Left ventricle myocardium inferior (tissue), 1 donor: ENCODE data around the gene PDIA3. TPM values are rescaled to one million over a fixed set of nuclear protein-coding genes. Genes with fewer than 3 reads are reported as not detected.
"Not testable (repeated sequence)": the region's sequence is repeated elsewhere in the genome, so short reads cannot be mapped to it uniquely, and the experiment has no call there.

Experiments
- DNase-seq: peaks from one replicate; pipeline ENCODE4 v3.0.0-alpha.2; 2020
- H3K27ac ChIP-seq: fragments of 200-600 bp; replicated peaks from 2 replicates; pipeline ENCODE4 v1.8.0; 2021
- H3K27me3 ChIP-seq: fragments of 200-600 bp; 2 replicates; pipeline ENCODE4 v1.8.0; 2021; ENCODE audit warnings: low read depth
- H3K36me3 ChIP-seq: fragments of 200-600 bp; 2 replicates; pipeline ENCODE4 v1.8.0; 2021
- H3K4me1 ChIP-seq: fragments of 200-600 bp; 2 replicates; pipeline ENCODE4 v1.8.0; 2021
- H3K4me3 ChIP-seq: fragments of 200-600 bp; 2 replicates; pipeline ENCODE4 v1.8.0; 2021; ENCODE audit warnings: mild to moderate bottlenecking, moderate library complexity
- H3K9me3 ChIP-seq: fragments of 200-600 bp; replicated peaks from 2 replicates; pipeline ENCODE4 v1.8.0; 2021
- CTCF ChIP-seq: fragments of 200-600 bp; IDR thresholded peaks from 2 replicates; pipeline ENCODE4 v1.8.0; 2021; ENCODE audit warnings: antibody characterized with exemption, mild to moderate bottlenecking, borderline replicate concordance
- intact Hi-C: fragments of 100-400 bp; cut with micrococcal nuclease; formaldehyde crosslinking; loops from one replicate; pipeline ENCODE4 v1.11.0; 2022
- long read RNA-seq: library from polyadenylated mRNA; unstranded; transcript quantifications from one replicate; pipeline ENCODE4 v2.0.0, GENCODE V29; 2021
- total RNA-seq: library from RNA; stranded (reverse); fragmentation: NEBNext Ultra II Directional; extraction: Animal tissue kit (Norgen Biotek cat#: 25700); gene quantifications from one replicate; pipeline ENCODE4 v1.2.1, GENCODE V29; 2021
- donor health status: DM: no; HTN: yes; CAD: no; lungs with severe emphysema.

The PDIA3 gene
- total RNA-seq = 154 TPM
- long read RNA-seq, transcript PDIA3-201 (13 exons, 3,727 nt) = major isoform, 164 of 174 reads
- long read RNA-seq, partial matches to known transcripts = 2 of 174 reads
- long read RNA-seq, other reads (novel, unspliced or antisense) = 8 of 174 reads

GRCh38 chr15:43746245-43746902 is at the start of gene PDIA3:
Gene PDIA3 (plus strand): TSS chr15:43746438. CDS start chr15:43746540, 102 bp downstream.
- H3K27me3 ChIP-seq, intact Hi-C loops: not testable (repeated sequence)
- TF ChIP-seq CTCF = peak; percentile 30

GRCh38 chr15:43702174-43702573 is 44.1 kb upstream of the PDIA3 start:
- no peak for TF ChIP-seq CTCF
- Histone ChIP-seq H3K27ac (no peak overlapping the region), H3K27me3 (peaks cover 33% of the 10 kb centered on the region), H3K9me3 (no peaks in the 10 kb centered on the region), H3K4me1 (no peaks in the 10 kb centered on the region), H3K4me3 (no peak overlapping the region), H3K36me3 (no peaks in the 10 kb centered on the region)
- intact Hi-C loops = no loop called here
- no peak for DNase-seq

More at GRCh38 chr15:43746245-43746902, at the start of gene PDIA3:
- peak; percentile 94 for DNase-seq
- not testable (repeated sequence) for H3K36me3 ChIP-seq, H3K9me3 ChIP-seq
- H3K4me3 ChIP-seq = peak within 1 kb of the TSS; percentile 88
- H3K4me1 ChIP-seq = peaks cover 58% of the 10 kb centered on the region
- H3K27ac ChIP-seq = peak within 1 kb of the TSS; percentile 94

- Histone ChIP-seq H3K4me1 (no peaks in the 10 kb centered on the region), H3K27ac (no peak overlapping the region)
Observed at GRCh38 chr15:43702701-43703424, 43.4 kb upstream of the PDIA3 start.

GRCh38 chr15:43710431-43711131 is 35.7 kb upstream of the PDIA3 start:
- H3K4me3 ChIP-seq, H3K27me3 ChIP-seq, intact Hi-C loops: not testable (repeated sequence)

More at GRCh38 chr15:43702701-43703424, 43.4 kb upstream of the PDIA3 start:
- intact Hi-C loops = no loop called here
- DNase-seq = no peak
- TF ChIP-seq CTCF = no peak
- H3K9me3 ChIP-seq = no peaks in the 10 kb centered on the region
- H3K36me3 ChIP-seq = no peaks in the 10 kb centered on the region
- no peak overlapping the region for H3K4me3 ChIP-seq
- H3K27me3 ChIP-seq = peaks cover 28% of the 10 kb centered on the region

GRCh38 chr15:43723151-43723550 is 23.1 kb upstream of the PDIA3 start:
- no peaks in the 10 kb centered on the region for H3K9me3 ChIP-seq
- no peaks in the 10 kb centered on the region for H3K4me1 ChIP-seq
- no peaks in the 10 kb centered on the region for H3K36me3 ChIP-seq
- no peak for TF ChIP-seq CTCF
- H3K27me3 ChIP-seq = peaks cover 19% of the 10 kb centered on the region
- intact Hi-C loops = no loop called here
- no peak overlapping the region for H3K4me3 ChIP-seq
- DNase-seq = no peak
- H3K27ac ChIP-seq = no peak overlapping the region

More at GRCh38 chr15:43710431-43711131, 35.7 kb upstream of the PDIA3 start:
- DNase-seq, H3K4me1 ChIP-seq, H3K9me3 ChIP-seq, H3K27ac ChIP-seq, H3K36me3 ChIP-seq: not testable (repeated sequence)

GRCh38 chr15:43726306-43726705 is 19.9 kb upstream of the PDIA3 start:
- DNase-seq, intact Hi-C loops, H3K4me1 ChIP-seq: not testable (repeated sequence)

GRCh38 chr15:43728053-43728725 is 18.0 kb upstream of the PDIA3 start:
- H3K27me3 ChIP-seq, H3K9me3 ChIP-seq, intact Hi-C loops, H3K36me3 ChIP-seq, H3K4me1 ChIP-seq, H3K4me3 ChIP-seq, H3K27ac ChIP-seq, DNase-seq: not testable (repeated sequence)

More at GRCh38 chr15:43726306-43726705, 19.9 kb upstream of the PDIA3 start:
- H3K36me3 ChIP-seq, H3K9me3 ChIP-seq, H3K4me3 ChIP-seq, H3K27ac ChIP-seq: not testable (repeated sequence)
- peaks cover 17% of the 10 kb centered on the region for H3K27me3 ChIP-seq
